ENCODE results near the gene ACSM5.
"Not testable (repeated sequence)": the region's sequence is repeated elsewhere in the genome, so short reads cannot be mapped to it uniquely, and the experiment has no call there.

Gene ACSM5

GRCh38 chr16:20451364-20451763 is 42.0 kb downstream of the ACSM5 start, which contains the start of gene ACSM2A:
Gene ACSM2A (plus strand): TSS chr16:20451521. CDS start chr16:20460115, 8,594 bp downstream.
- DNase-seq (ENCODE audit: low spot score): not testable (repeated sequence)

GRCh38 chr16:20453633-20454032 is 44.3 kb downstream of the ACSM5 start:
- not testable (repeated sequence) for DNase-seq (ENCODE audit: low spot score)

- not testable (repeated sequence) for DNase-seq (ENCODE audit: low spot score)
Observed at GRCh38 chr16:20459227-20459626, 49.9 kb downstream of the ACSM5 start.

- DNase-seq (ENCODE audit: low spot score): not testable (repeated sequence)
Observed at GRCh38 chr16:20460313-20460712, 51.0 kb downstream of the ACSM5 start.

- not testable (repeated sequence) for DNase-seq (ENCODE audit: low spot score)
Observed at GRCh38 chr16:20468954-20469353, 59.6 kb downstream of the ACSM5 start.

- DNase-seq (ENCODE audit: low spot score): not testable (repeated sequence)
Observed at GRCh38 chr16:20469930-20470329, 60.6 kb downstream of the ACSM5 start.

GRCh38 chr16:20470732-20471131 is 61.4 kb downstream of the ACSM5 start:
- DNase-seq (ENCODE audit: low spot score): not testable (repeated sequence)

GRCh38 chr16:20477188-20477744 is 67.9 kb downstream of the ACSM5 start:
- DNase-seq (ENCODE audit: low spot score): not testable (repeated sequence)

GRCh38 chr16:20483989-20484388 is 74.7 kb downstream of the ACSM5 start:
- not testable (repeated sequence) for DNase-seq (ENCODE audit: low spot score)

GRCh38 chr16:20484726-20485125 is 75.4 kb downstream of the ACSM5 start:
- DNase-seq (ENCODE audit: low spot score): no peak

GRCh38 chr16:20485408-20485807 is 76.1 kb downstream of the ACSM5 start:
- DNase-seq (ENCODE audit: low spot score): no peak

Measured in CD4-positive, alpha-beta T cell treated with Interleukin-2 at 100 ng/mL for 4 hours (primary cell).